Measurements from ENCODE around the gene CHPF2. TPM values are rescaled to one million over a fixed set of nuclear protein-coding genes. Genes with fewer than 3 reads are reported as not detected.

Gene CHPF2
- total RNA-seq, 2 donors from 2014 or later, result 40.2 to 72.9 TPM

GRCh38 chr7:151205730-151206129 is 26.6 kb upstream of the CHPF2 start:
- Histone ChIP-seq H3K4me3 (no peak overlapping the region), H3K36me3 (no peaks in the 10 kb centered on the region), H3K27me3 (replicated peaks; ENCODE audit: insufficient read depth) (no peaks in the 10 kb centered on the region), H3K4me1 (replicated peaks) (no peaks in the 10 kb centered on the region), H3K27ac (no peak overlapping the region), H3K9me3 (no peaks in the 10 kb centered on the region)
- intact Hi-C loops (cut with DNase I), result no loop called here
- no peak for TF ChIP-seq POLR2AphosphoS5 (IDR thresholded peaks at IDR 0.05)
- TF ChIP-seq POLR2A (IDR thresholded peaks at IDR 0.05), result no peak
- TF ChIP-seq CTCF (IDR thresholded peaks at IDR 0.05), result no peak
- no peak for DNase-seq (ENCODE audit: low spot score)
- WGBS, result 80% methylated on average over 6 of the region's 6 CpGs

GRCh38 chr7:151206914-151207313 is 25.4 kb upstream of the CHPF2 start:
- intact Hi-C loops (cut with DNase I), result no loop called here
- Histone ChIP-seq H3K36me3 (no peaks in the 10 kb centered on the region), H3K27me3 (replicated peaks; ENCODE audit: insufficient read depth) (no peaks in the 10 kb centered on the region), H3K4me1 (replicated peaks) (no peaks in the 10 kb centered on the region), H3K27ac (no peak overlapping the region), H3K9me3 (no peaks in the 10 kb centered on the region), H3K4me3 (no peak overlapping the region)
- no peak for TF ChIP-seq POLR2A (IDR thresholded peaks at IDR 0.05)
- TF ChIP-seq CTCF (IDR thresholded peaks at IDR 0.05), result no peak
- no peak for TF ChIP-seq POLR2AphosphoS5 (IDR thresholded peaks at IDR 0.05)
- 40% methylated on average over 9 of the region's 9 CpGs for WGBS
- no peak for DNase-seq (ENCODE audit: low spot score)

- DNase-seq (ENCODE audit: low spot score), result no peak
- H3K9me3 ChIP-seq, result no peaks in the 10 kb centered on the region
- intact Hi-C loops (cut with DNase I), result no loop called here
- H3K27ac ChIP-seq, result no peak overlapping the region
- WGBS, result 57% methylated on average over 9 of the region's 9 CpGs
- no peaks in the 10 kb centered on the region for H3K4me1 ChIP-seq (replicated peaks)
- H3K27me3 ChIP-seq (replicated peaks; ENCODE audit: insufficient read depth), result no peaks in the 10 kb centered on the region
- H3K4me3 ChIP-seq, result no peak overlapping the region
- no peaks in the 10 kb centered on the region for H3K36me3 ChIP-seq
- no peak for TF ChIP-seq CTCF (IDR thresholded peaks at IDR 0.05)
- no peak for TF ChIP-seq POLR2A (IDR thresholded peaks at IDR 0.05)
- no peak for TF ChIP-seq POLR2AphosphoS5 (IDR thresholded peaks at IDR 0.05)
Measured at GRCh38 chr7:151207315-151207714, 25.0 kb upstream of the CHPF2 start.

GRCh38 chr7:151207804-151208203 is 24.5 kb upstream of the CHPF2 start:
- no peaks in the 10 kb centered on the region for H3K9me3 ChIP-seq
- TF ChIP-seq CTCF (IDR thresholded peaks at IDR 0.05), result no peak
- no peak for TF ChIP-seq POLR2AphosphoS5 (IDR thresholded peaks at IDR 0.05)
- TF ChIP-seq POLR2A (IDR thresholded peaks at IDR 0.05), result no peak
- intact Hi-C loops (cut with DNase I), result no loop called here
- H3K27ac ChIP-seq, result no peak overlapping the region
- H3K27me3 ChIP-seq (replicated peaks; ENCODE audit: insufficient read depth), result no peaks in the 10 kb centered on the region
- no peak for DNase-seq (ENCODE audit: low spot score)
- no peaks in the 10 kb centered on the region for H3K4me1 ChIP-seq (replicated peaks)
- H3K36me3 ChIP-seq, result no peaks in the 10 kb centered on the region
- WGBS, result 45% methylated on average over 12 of the region's 12 CpGs
- H3K4me3 ChIP-seq, result no peak overlapping the region

- H3K4me3 ChIP-seq, result no peak overlapping the region
- no peak for DNase-seq (ENCODE audit: low spot score)
- H3K27me3 ChIP-seq (replicated peaks; ENCODE audit: insufficient read depth), result no peaks in the 10 kb centered on the region
- no peaks in the 10 kb centered on the region for H3K36me3 ChIP-seq
- no peaks in the 10 kb centered on the region for H3K9me3 ChIP-seq
- TF ChIP-seq CTCF (IDR thresholded peaks at IDR 0.05) (no peak), POLR2A (IDR thresholded peaks at IDR 0.05) (no peak), POLR2AphosphoS5 (IDR thresholded peaks at IDR 0.05) (no peak)
- H3K27ac ChIP-seq, result no peak overlapping the region
- H3K4me1 ChIP-seq (replicated peaks), result no peaks in the 10 kb centered on the region
- intact Hi-C loops (cut with DNase I), result no loop called here
- WGBS, result 67% methylated on average over 9 of the region's 9 CpGs
Measured at GRCh38 chr7:151208253-151208862, 23.9 kb upstream of the CHPF2 start.

All from prostate gland (tissue), 2 donors.